Measurements from ENCODE around the gene VSIR.

GRCh38 chr10:71770789-71771188 lies 2.5 kb downstream of the VSIR start:
- no peak for TF ChIP-seq CTCF (IDR thresholded peaks at IDR 0.05; ENCODE audit: low read depth, low read length)
- no peak for TF ChIP-seq EZH2phosphoT487 (IDR thresholded peaks at IDR 0.05; ENCODE audit: low read depth)
